Sigmoid colon (tissue), 7 donors: Measurements from ENCODE around the gene MAP2. TPM values are rescaled to one million over a fixed set of nuclear protein-coding genes. Genes with fewer than 3 reads are reported as not detected.

Experiments used
- DNase-seq: peaks from one replicate; pipeline ENCODE4 v3.0.0-alpha.2; 2019
- H3K27ac ChIP-seq, 4 donors: fragments of 200-600 bp; sonication (generic); one replicate each; pipeline ENCODE4 v1.5.1; 2016 to 2019; ENCODE audit warnings: mild to moderate bottlenecking in 1 of 4
- H3K27me3 ChIP-seq, 3 donors: fragments of 200-600 bp; sonication (generic); one replicate each; pipeline ENCODE4 v1.5.1; 2019; ENCODE audit warnings: mild to moderate bottlenecking in 1 of 3
- H3K36me3 ChIP-seq, 4 donors: fragments of 200-600 bp; sonication (generic); one replicate each; pipeline ENCODE4 v1.5.1; 2016 to 2019
- H3K4me1 ChIP-seq, 4 donors: fragments of 200-600 bp; sonication (generic); one replicate each; pipeline ENCODE4 v1.5.1; 2017 to 2019
- H3K4me3 ChIP-seq, 4 donors: fragments of 200-600 bp; sonication (generic); one replicate each; pipeline ENCODE4 v1.5.1; 2017 to 2019; ENCODE audit warnings: mild to moderate bottlenecking in 2 of 4, moderate library complexity in 1 of 4
- H3K9me3 ChIP-seq, 4 donors: fragments of 200-600 bp in 3 of 4; sonication (generic) in 3 of 4; one replicate each; pipeline versions ENCODE4 v1.5.1 to v1.6.1; 2013 to 2019
- CTCF ChIP-seq, 4 experiments: fragments of 450-650 bp in 3 of 4; fragments of 200-600 bp in 1 of 4; IDR thresholded peaks; one replicate each; pipeline ENCODE4 v1.5.1; 2016 to 2019; ENCODE audit warnings: antibody characterized with exemption in 4 of 4, mild to moderate bottlenecking in 3 of 4, moderate library complexity in 2 of 4
- EP300 ChIP-seq, 4 donors: sonication (generic); formaldehyde crosslinking; IDR thresholded peaks; one replicate each; pipeline ENCODE4 v1.6.1; 2017; ENCODE audit warnings: antibody characterized with exemption in 4 of 4
- POLR2A ChIP-seq, 2 donors: fragments of 450-650 bp; IDR thresholded peaks; one replicate each; pipeline ENCODE4 v1.6.1; 2016; ENCODE audit warnings: antibody characterized with exemption in 2 of 2, mild to moderate bottlenecking in 2 of 2, moderate library complexity in 2 of 2
- POLR2AphosphoS5 ChIP-seq, 4 donors: sonication (generic); formaldehyde crosslinking; IDR thresholded peaks; one replicate each; pipeline ENCODE4 v1.6.1; 2017; ENCODE audit warnings: antibody characterized with exemption in 4 of 4
- WGBS, 2 donors: extraction: QIAGEN DNeasy Blood & Tissue Kit; methylation state at CpG; one replicate each; pipeline ENCODE4 v1.1.7; 2013; 5-methylcytosine and 5-hydroxymethylcytosine counted together
- intact Hi-C: fragments of 100-400 bp; cut with DNase I; formaldehyde crosslinking; loops from one replicate; pipeline ENCODE4 v1.15.1; 2023
- polyA plus RNA-seq, 3 donors: library from polyadenylated mRNA; stranded (reverse); fragments of 200-250 nt; gene quantifications; one replicate each; pipeline ENCODE4 v1.2.3, GENCODE V29; 2013
- total RNA-seq, 4 donors: library from RNA; depleted of rRNA; stranded (reverse); fragments of >200 nt; gene quantifications; one replicate each; pipeline ENCODE4 v1.1.0, GENCODE V29; 2016
- donor health status: healthy with polysubstance abuse.
- donor health status: Bipolar disorder and iron deficiency.
- donor health status: healthy.

MAP2 gene
- total and polyA plus RNA-seq, 7 donors, result 0.46 to 21.8 (median 8.4) TPM

DNA sequence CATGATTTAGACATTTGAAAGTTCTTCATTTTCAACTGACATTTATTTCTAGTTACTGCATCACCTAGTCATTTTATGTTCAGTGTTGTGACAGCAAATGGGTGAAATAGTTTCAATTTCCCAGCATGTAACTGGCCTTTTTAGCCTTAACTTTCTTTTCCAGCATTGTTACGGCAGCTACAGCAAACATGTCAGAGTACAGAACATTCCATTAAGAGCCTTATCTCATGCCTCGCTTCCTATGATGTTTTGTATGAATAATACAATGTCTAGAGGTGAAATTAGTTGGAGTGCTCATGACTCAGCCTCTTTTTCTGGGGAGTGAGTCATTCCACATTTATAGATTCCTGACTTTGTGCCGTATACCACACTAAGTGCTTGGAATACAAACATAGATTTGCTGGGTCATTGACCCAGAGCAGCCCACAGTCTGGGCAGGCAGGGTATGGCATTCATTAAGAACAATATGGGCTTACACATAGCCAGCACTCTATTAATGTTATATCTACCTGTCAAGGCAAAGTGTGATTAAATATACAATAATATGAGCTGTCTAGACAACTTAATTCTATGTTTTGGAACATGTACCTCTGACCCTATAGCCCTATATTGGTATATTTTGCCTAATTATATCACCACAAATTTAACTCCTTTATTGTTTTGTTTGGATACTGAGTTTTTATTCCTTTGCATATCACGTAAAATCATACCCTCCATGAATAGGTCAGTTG is 72.2 kb downstream of the MAP2 start:
- no peak for TF ChIP-seq CTCF (IDR thresholded peaks at IDR 0.05)
- no peak for TF ChIP-seq POLR2A (IDR thresholded peaks at IDR 0.05)
- peak in 2 of 4 donors; percentile 34 to 72 for TF ChIP-seq POLR2AphosphoS5 (IDR thresholded peaks at IDR 0.05)
- TF ChIP-seq EP300 (IDR thresholded peaks at IDR 0.05), result peak in 1 of 4 donors; percentile 60
- Histone ChIP-seq H3K36me3 (no peaks in the 10 kb centered on the region), H3K4me3 (no peak overlapping the region), H3K9me3 (peaks cover 0 to 7% (median 1%) of the 10 kb centered on the region in 4 donors), H3K27ac (peak overlapping the region; percentile 30 to 79 (median 62)), H3K4me1 (peaks cover 0 to 18% (median 7%) of the 10 kb centered on the region in 4 donors), H3K27me3 (no peaks in the 10 kb centered on the region)
- intact Hi-C loops, result no loop called here
- 28 to 58% methylated on average over 4 of the region's 4 CpGs for WGBS, 2 donors
- DNase-seq, result no peak

DNA sequence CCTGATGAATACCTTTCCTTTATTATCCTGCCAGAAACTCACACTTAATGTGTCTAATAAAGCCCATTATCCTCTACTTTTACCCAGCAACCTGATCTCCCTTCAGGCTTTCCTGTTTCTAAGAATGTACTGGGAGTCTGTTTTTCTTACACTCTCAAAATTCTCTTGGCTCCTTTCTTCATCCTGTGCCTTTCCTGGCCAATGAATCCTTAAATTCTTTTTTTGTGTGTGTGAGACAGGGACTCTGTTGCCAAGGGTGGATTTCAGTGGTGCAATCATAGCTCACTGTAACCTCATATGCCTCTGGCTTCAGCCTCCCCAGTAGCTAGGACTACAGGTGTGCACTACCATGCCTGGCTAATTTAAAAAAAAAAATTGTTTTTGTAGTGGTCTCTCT is 72.7 kb downstream of the MAP2 start:
- intact Hi-C loops, result no loop called here
- Histone ChIP-seq H3K4me1 (peaks cover 0 to 18% (median 7%) of the 10 kb centered on the region in 4 donors), H3K4me3 (no peak overlapping the region), H3K9me3 (peaks cover 0 to 7% (median 0%) of the 10 kb centered on the region in 4 donors), H3K27ac (peak overlapping the region; percentile 30 to 79 (median 62)), H3K36me3 (no peaks in the 10 kb centered on the region), H3K27me3 (no peaks in the 10 kb centered on the region)
- peak in 1 of 4 donors; percentile 37 for TF ChIP-seq POLR2AphosphoS5 (IDR thresholded peaks at IDR 0.05)
- no peak for TF ChIP-seq CTCF (IDR thresholded peaks at IDR 0.05)
- no peak for TF ChIP-seq EP300 (IDR thresholded peaks at IDR 0.05)
- no peak for DNase-seq

- peaks cover 0 to 7% (median 0%) of the 10 kb centered on the region in 4 donors for H3K9me3 ChIP-seq
- 91 to 95% methylated on average over 1 of the region's 1 CpG for WGBS, 2 donors
- no peak for TF ChIP-seq POLR2AphosphoS5 (IDR thresholded peaks at IDR 0.05)
- no peak for TF ChIP-seq CTCF (IDR thresholded peaks at IDR 0.05)
- TF ChIP-seq EP300 (IDR thresholded peaks at IDR 0.05), result no peak
- TF ChIP-seq POLR2A (IDR thresholded peaks at IDR 0.05), result no peak
- H3K4me3 ChIP-seq, result no peak overlapping the region
- H3K27ac ChIP-seq, result no peak overlapping the region
- DNase-seq, result no peak
- peaks cover 0 to 18% (median 7%) of the 10 kb centered on the region in 4 donors for H3K4me1 ChIP-seq
- intact Hi-C loops, result no loop called here
- no peaks in the 10 kb centered on the region for H3K36me3 ChIP-seq
- H3K27me3 ChIP-seq, result no peaks in the 10 kb centered on the region
Measured at GRCh38 chr2:209498614-209499013, 74.8 kb downstream of the MAP2 start.

DNA sequence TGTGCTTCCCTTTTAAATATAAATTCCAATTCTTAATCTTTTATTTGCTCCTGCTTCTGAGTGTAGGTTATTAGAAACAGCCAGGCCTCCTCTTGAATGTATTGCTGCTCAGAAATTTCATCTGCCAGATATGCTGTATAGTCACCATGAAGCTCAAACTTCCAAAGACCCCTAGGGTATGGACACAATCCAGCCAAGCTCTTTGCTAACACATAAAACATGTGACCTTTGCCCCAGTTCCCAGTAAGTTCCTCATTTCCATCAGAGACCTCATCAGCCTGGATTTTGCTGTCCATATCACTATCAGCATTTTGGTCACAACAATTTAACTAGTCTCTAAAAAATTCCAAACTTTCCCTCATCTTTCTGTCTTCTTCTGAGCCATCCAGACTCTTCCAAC is 75.2 kb downstream of the MAP2 start:
- no peaks in the 10 kb centered on the region for H3K27me3 ChIP-seq
- intact Hi-C loops, result no loop called here
- TF ChIP-seq EP300 (IDR thresholded peaks at IDR 0.05), result no peak
- peaks cover 0 to 7% (median 0%) of the 10 kb centered on the region in 4 donors for H3K9me3 ChIP-seq
- no peak overlapping the region for H3K27ac ChIP-seq
- no peak for DNase-seq
- no peaks in the 10 kb centered on the region for H3K36me3 ChIP-seq
- H3K4me3 ChIP-seq, result no peak overlapping the region
- peaks cover 0 to 18% (median 7%) of the 10 kb centered on the region in 4 donors for H3K4me1 ChIP-seq

DNA sequence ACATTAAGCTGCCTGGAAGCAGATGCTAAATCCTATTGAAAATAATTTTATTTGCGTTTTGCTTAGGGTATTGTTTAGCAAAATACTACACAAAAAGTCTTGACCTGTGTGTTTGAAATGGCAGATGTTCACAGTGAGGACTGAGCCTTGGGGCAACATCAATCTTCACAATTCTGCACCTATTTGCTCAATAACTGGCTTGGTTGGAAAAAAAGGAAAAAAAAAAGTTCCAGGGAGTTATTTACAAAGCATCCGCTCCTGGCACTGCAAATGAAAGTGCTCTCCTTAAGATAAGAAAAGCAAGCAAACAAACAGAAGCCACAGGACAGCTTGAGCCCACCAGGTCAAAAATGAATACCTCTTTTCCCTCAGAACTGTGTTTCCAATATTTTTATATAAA is 77.7 kb downstream of the MAP2 start:
- TF ChIP-seq POLR2A (IDR thresholded peaks at IDR 0.05) (no peak), CTCF (IDR thresholded peaks at IDR 0.05) (no peak), POLR2AphosphoS5 (IDR thresholded peaks at IDR 0.05) (no peak), EP300 (IDR thresholded peaks at IDR 0.05) (no peak)
- H3K36me3 ChIP-seq, result no peaks in the 10 kb centered on the region
- no peak for DNase-seq
- no peaks in the 10 kb centered on the region for H3K27me3 ChIP-seq
- peaks cover 0 to 6% (median 2%) of the 10 kb centered on the region in 4 donors for H3K4me1 ChIP-seq
- WGBS, 2 donors, result 29 to 65% methylated on average over 2 of the region's 2 CpGs
- no peak overlapping the region for H3K4me3 ChIP-seq
- no peak overlapping the region for H3K27ac ChIP-seq
- H3K9me3 ChIP-seq, result peaks cover 0 to 7% (median 0%) of the 10 kb centered on the region in 4 donors
- intact Hi-C loops, result no loop called here
